ENCODE results near the gene FRMD5. TPM values are rescaled to one million over a fixed set of nuclear protein-coding genes. Genes with fewer than 3 reads are reported as not detected.

FRMD5 gene
- total RNA-seq, 1 experiment from 2014 or later: 27.2 TPM

DNA sequence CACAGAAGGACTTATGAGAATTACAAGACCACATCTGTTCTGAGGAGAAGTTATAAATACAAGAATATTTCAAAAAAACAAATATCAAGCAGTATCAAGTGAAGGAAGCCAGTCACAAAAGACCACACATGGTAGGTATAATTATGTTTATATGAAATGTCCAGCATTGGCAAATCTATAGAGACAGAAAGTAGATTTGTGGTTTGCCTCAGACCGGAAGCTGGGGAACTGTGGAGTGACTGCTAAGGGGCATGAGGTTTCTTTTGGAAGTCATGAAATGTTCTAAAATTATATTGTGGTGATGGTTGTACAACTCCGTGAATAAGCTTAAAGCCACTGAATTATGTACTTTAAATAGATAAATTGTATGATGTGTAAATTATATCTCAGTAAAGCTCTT, 136.9 kb downstream of the FRMD5 start:
- ChIA-PET POLR2A (no interaction called here), CTCF (interaction anchor here (1.4 kb wide), 1 partner anchor 8 kb away, joined by 4 read pairs; no protein-coding TSS in a partner anchor)

More for the DNA sequence above, 136.9 kb downstream of the FRMD5 start:
- intact Hi-C loops (cut with micrococcal nuclease): no loop called here
- no peak overlapping the region for H2AFZ ChIP-seq (ENCODE audit: low read depth, low read length, poor library complexity, severe bottlenecking)
- DNase-seq (ENCODE audit: low read depth, low spot score): no peak
- no peak for ATAC-seq
- H3K9me3 ChIP-seq (ENCODE audit: control insufficient read depth in 1 of 2, insufficient read depth in 1 of 2, low read depth in 1 of 2, low read length in 2 of 2): no peaks in the 10 kb centered on the region
- H4K20me1 ChIP-seq (ENCODE audit: insufficient read depth): no peaks in the 10 kb centered on the region
- H3K9ac ChIP-seq (ENCODE audit: low read length): no peak overlapping the region
- H3K4me2 ChIP-seq (ENCODE audit: low read length): no peak overlapping the region
- H3K27me3 ChIP-seq (ENCODE audit: insufficient read depth, low read length): no peaks in the 10 kb centered on the region
- H3K79me2 ChIP-seq (ENCODE audit: insufficient read depth, low read length): peaks cover 80% of the 10 kb centered on the region
- no TSS peak for BruUV-seq (replicated peaks)
- no peak for TF ChIP-seq POLR2A (IDR thresholded peaks at IDR 0.05; ENCODE audit: borderline replicate concordance, extremely low read depth, insufficient read depth, insufficient read length)
- TF ChIP-seq ELF1 (IDR thresholded peaks at IDR 0.05; ENCODE audit: borderline replicate concordance, low read depth): no peak
- no peak for TF ChIP-seq JUND (IDR thresholded peaks at IDR 0.05)
- no peak for TF ChIP-seq SIN3A (IDR thresholded peaks at IDR 0.05; ENCODE audit: low read depth)
- TF ChIP-seq EGR1 (IDR thresholded peaks at IDR 0.05; ENCODE audit: low read depth): no peak
- no peak for TF ChIP-seq ZFX (IDR thresholded peaks at IDR 0.05)
- TF ChIP-seq, protein P1, sequence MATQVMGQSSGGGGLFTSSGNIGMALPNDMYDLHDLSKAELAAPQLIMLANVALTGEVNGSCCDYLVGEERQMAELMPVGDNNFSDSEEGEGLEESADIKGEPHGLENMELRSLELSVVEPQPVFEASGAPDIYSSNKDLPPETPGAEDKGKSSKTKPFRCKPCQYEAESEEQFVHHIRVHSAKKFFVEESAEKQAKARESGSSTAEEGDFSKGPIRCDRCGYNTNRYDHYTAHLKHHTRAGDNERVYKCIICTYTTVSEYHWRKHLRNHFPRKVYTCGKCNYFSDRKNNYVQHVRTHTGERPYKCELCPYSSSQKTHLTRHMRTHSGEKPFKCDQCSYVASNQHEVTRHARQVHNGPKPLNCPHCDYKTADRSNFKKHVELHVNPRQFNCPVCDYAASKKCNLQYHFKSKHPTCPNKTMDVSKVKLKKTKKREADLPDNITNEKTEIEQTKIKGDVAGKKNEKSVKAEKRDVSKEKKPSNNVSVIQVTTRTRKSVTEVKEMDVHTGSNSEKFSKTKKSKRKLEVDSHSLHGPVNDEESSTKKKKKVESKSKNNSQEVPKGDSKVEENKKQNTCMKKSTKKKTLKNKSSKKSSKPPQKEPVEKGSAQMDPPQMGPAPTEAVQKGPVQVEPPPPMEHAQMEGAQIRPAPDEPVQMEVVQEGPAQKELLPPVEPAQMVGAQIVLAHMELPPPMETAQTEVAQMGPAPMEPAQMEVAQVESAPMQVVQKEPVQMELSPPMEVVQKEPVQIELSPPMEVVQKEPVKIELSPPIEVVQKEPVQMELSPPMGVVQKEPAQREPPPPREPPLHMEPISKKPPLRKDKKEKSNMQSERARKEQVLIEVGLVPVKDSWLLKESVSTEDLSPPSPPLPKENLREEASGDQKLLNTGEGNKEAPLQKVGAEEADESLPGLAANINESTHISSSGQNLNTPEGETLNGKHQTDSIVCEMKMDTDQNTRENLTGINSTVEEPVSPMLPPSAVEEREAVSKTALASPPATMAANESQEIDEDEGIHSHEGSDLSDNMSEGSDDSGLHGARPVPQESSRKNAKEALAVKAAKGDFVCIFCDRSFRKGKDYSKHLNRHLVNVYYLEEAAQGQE (IDR thresholded peaks at IDR 0.05; ENCODE audit: low read depth): no peak
- no peak for TF ChIP-seq YY1 (IDR thresholded peaks at IDR 0.05; ENCODE audit: extremely low read depth, insufficient replicate concordance, low read depth, low read length)
- TF ChIP-seq CBX3 (IDR thresholded peaks at IDR 0.05; ENCODE audit: low read depth): no peak
- H3K27ac ChIP-seq (ENCODE audit: low read depth, low read length): no peak overlapping the region
- no peaks in the 10 kb centered on the region for H3K4me1 ChIP-seq (ENCODE audit: control insufficient read depth in 1 of 2, insufficient read depth in 2 of 2, low read length in 2 of 2)
- no peaks in the 10 kb centered on the region for H3K36me3 ChIP-seq (ENCODE audit: control insufficient read depth in 1 of 2, insufficient read depth in 2 of 2, low read length in 2 of 2)
- H3K4me3 ChIP-seq (replicated peaks in 1 of 2; ENCODE audit: low read depth in 1 of 2, low read length in 2 of 2): no peak overlapping the region
- RAD21 ChIA-PET (ENCODE audit: low non-redundant PET in 1 of 2, low total read pairs in 2 of 2, uncharacterized antibody in 2 of 2, unreplicated experiment in 2 of 2): no interaction called here
- H3K9me2 ChIP-seq (ENCODE audit: insufficient read depth): no peaks in the 10 kb centered on the region; the same call in 1 of the 2 replicates
